ENCODE data around the gene NLRP5. TPM values are rescaled to one million over a fixed set of nuclear protein-coding genes. Genes with fewer than 3 reads are reported as not detected.

The NLRP5 gene
- total RNA-seq, 1 donor from 2014 or later = not detected

DNA sequence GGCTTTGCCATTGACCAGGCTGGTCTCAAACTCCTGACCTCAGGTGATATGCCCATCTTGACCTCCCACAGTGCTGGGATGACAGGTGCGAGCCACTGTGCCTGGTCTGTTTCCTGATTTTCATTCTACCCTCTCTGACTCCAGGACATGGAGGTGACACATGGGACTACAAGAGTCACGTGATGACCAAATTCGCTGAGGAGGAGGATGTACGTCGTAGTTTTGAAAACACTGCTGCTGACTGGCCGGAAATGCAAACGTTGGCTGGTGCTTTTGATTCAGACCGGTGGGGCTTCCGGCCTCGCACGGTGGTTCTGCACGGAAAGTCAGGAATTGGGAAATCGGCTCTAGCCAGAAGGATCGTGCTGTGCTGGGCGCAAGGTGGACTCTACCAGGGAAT, 40.2 kb downstream of the NLRP5 start:
- TF ChIP-seq, protein P1, sequence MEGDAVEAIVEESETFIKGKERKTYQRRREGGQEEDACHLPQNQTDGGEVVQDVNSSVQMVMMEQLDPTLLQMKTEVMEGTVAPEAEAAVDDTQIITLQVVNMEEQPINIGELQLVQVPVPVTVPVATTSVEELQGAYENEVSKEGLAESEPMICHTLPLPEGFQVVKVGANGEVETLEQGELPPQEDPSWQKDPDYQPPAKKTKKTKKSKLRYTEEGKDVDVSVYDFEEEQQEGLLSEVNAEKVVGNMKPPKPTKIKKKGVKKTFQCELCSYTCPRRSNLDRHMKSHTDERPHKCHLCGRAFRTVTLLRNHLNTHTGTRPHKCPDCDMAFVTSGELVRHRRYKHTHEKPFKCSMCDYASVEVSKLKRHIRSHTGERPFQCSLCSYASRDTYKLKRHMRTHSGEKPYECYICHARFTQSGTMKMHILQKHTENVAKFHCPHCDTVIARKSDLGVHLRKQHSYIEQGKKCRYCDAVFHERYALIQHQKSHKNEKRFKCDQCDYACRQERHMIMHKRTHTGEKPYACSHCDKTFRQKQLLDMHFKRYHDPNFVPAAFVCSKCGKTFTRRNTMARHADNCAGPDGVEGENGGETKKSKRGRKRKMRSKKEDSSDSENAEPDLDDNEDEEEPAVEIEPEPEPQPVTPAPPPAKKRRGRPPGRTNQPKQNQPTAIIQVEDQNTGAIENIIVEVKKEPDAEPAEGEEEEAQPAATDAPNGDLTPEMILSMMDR (IDR thresholded peaks at IDR 0.05) = no peak
- DNase-seq (ENCODE audit: low spot score) = no peak
- Mint-ChIP-seq H3K27ac (ENCODE audit: unreplicated experiment) (no peak overlapping the region), H3K4me3 (ENCODE audit: unreplicated experiment) (no peak overlapping the region), H3K4me1 (ENCODE audit: low read depth) (no peaks in the 10 kb centered on the region), H3K36me3 (ENCODE audit: low read depth) (no peaks in the 10 kb centered on the region), H3K9me3 (ENCODE audit: low read depth) (peaks cover 42% of the 10 kb centered on the region), H3K27me3 (ENCODE audit: low read depth) (no peaks in the 10 kb centered on the region)

DNA sequence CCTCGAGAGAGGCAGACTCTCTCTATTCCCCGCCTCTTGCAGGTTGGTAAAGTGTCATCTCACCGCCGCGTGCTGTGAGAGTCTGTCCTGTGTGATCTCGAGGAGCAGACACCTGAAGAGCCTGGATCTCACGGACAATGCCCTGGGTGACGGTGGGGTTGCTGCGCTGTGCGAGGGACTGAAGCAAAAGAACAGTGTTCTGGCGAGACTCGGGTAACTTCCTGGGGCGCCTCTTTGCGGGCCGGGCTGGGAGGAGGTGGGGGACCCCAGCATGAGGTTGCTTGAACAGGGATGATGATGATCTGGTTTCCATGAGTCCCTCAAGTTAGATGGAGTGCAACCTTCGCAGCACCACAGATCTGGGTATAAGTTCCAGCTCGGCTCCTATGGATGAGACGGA, 67.0 kb downstream of the NLRP5 start:
- no peaks in the 10 kb centered on the region for H3K4me1 Mint-ChIP-seq (ENCODE audit: low read depth)
- H3K27ac Mint-ChIP-seq (ENCODE audit: unreplicated experiment) = no peak overlapping the region
- no peak overlapping the region for H3K4me3 Mint-ChIP-seq (ENCODE audit: unreplicated experiment)
- DNase-seq (ENCODE audit: low spot score) = peak; percentile 63
- H3K9me3 Mint-ChIP-seq (ENCODE audit: low read depth) = peaks cover 39% of the 10 kb centered on the region
- H3K36me3 Mint-ChIP-seq (ENCODE audit: low read depth) = no peaks in the 10 kb centered on the region
- no peaks in the 10 kb centered on the region for H3K27me3 Mint-ChIP-seq (ENCODE audit: low read depth)
- TF ChIP-seq, protein P1 (IDR thresholded peaks at IDR 0.05) = no peak

DNA sequence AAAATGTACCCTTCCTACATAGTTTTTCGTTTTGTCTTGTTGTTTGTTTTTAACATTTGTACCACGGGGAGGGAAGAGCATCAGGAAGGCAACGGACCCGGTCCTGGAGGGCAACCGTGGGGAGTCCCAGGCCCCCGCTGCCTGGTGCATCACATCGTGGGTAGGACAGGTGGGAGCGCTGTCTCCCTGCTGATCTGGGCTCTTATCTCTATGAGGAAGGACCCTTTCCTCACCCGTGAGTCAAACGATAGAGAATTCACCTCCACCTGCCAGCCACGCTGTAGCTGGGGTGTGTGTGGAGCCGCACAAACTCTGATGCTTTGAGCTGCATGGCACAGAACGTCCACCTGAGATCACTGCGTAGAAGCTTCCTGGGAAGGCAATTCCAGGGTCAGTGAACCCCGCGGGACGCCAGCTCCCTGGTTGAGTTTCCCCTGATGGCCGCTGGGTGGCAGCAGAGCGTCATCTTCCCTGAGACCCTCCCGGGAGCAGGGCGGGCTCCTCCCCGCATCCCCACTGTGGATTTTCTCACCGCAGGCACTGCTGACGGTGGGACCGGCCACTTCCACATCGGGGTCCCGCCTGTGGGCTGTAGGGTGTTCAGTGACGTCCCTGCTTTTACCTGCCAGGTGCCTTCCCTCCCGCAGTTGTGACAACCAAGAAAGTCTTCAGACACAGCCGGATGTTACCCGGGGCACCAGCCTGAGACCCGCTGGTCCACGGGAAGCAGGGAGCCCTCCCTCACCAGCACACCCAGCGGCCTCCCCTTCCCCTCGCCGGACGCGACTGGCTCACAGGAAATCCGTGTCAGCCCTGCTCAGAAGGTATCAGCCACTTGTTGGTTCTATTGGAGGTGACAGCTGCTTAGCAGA, 79.8 kb downstream of the NLRP5 start:
- Mint-ChIP-seq H3K4me1 (ENCODE audit: low read depth) (peaks cover 5% of the 10 kb centered on the region), H3K27me3 (ENCODE audit: low read depth) (peaks cover 3% of the 10 kb centered on the region), H3K36me3 (ENCODE audit: low read depth) (no peaks in the 10 kb centered on the region), H3K27ac (ENCODE audit: unreplicated experiment) (no peak overlapping the region), H3K4me3 (ENCODE audit: unreplicated experiment) (peak overlapping the region; percentile 54), H3K9me3 (ENCODE audit: low read depth) (peaks cover 10% of the 10 kb centered on the region)
- TF ChIP-seq, protein P1 (IDR thresholded peaks at IDR 0.05) = peak; percentile 93
- DNase-seq (ENCODE audit: low spot score) = no peak

DNA sequence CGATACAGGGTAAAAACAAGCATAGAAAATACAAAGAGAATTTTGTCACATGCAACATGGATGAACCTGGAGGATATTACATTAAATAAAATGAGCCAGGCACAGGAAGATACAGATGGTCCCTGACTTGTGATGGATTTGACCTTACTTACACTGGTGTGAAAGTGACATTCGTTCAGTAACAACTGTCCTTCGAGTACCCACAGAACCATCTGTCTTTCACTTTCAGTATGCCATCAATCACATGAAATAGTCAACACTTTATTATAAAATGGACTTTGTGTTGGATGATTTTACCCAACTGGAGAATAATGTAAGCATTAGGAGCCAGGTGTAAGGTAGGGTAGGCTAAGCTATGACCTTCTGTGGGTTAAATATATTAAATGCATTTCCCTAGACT, 83.1 kb downstream of the NLRP5 start:
- TF ChIP-seq, protein P1 (IDR thresholded peaks at IDR 0.05) = no peak
- Mint-ChIP-seq H3K36me3 (ENCODE audit: low read depth) (no peaks in the 10 kb centered on the region), H3K27me3 (ENCODE audit: low read depth) (peaks cover 3% of the 10 kb centered on the region), H3K27ac (ENCODE audit: unreplicated experiment) (no peak overlapping the region), H3K4me3 (ENCODE audit: unreplicated experiment) (no peak overlapping the region), H3K4me1 (ENCODE audit: low read depth) (peaks cover 5% of the 10 kb centered on the region), H3K9me3 (ENCODE audit: low read depth) (peaks cover 2% of the 10 kb centered on the region)
- no peak for DNase-seq (ENCODE audit: low spot score)

DNA sequence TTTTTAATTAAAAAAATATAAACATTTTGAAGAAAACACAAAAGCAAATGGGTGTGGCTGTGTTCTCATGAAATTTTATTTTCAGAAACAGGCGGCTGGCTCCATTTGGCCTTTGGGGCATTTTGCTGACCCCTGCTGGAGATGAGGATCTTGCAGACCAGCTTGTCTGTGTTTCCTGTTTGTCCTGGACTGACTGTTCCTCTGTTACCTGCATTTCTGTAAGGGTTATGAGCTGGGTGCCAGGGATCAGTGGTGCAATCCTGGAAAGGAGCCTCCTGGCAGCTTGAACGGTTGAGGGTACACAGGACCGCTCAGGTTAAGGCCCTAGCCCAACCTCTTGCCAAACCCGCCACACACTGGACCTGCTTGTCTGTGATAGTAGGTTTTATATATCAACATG, 84.6 kb downstream of the NLRP5 start:
- Mint-ChIP-seq H3K9me3 (ENCODE audit: low read depth) (no peaks in the 10 kb centered on the region), H3K4me3 (ENCODE audit: unreplicated experiment) (no peak overlapping the region), H3K27ac (ENCODE audit: unreplicated experiment) (no peak overlapping the region), H3K4me1 (ENCODE audit: low read depth) (peaks cover 5% of the 10 kb centered on the region), H3K27me3 (ENCODE audit: low read depth) (no peaks in the 10 kb centered on the region), H3K36me3 (ENCODE audit: low read depth) (no peaks in the 10 kb centered on the region)
- DNase-seq (ENCODE audit: low spot score) = peak; percentile 34
- TF ChIP-seq, protein P1 (IDR thresholded peaks at IDR 0.05) = peak; percentile 39
